Measurements from ENCODE around the gene SYNE2.

GRCh38 chr14:64212666-64213065 lies 359.9 kb downstream of the SYNE2 start:
- TF ChIP-seq CTCF (IDR thresholded peaks at IDR 0.05 in 4 of 5, conservative IDR thresholded peaks at IDR 0.05 in 1 of 5) (no peak), POLR2A (IDR thresholded peaks at IDR 0.05) (no peak)
